Testis (tissue), 3 donors: ENCODE measurements around the gene FBLN2. TPM values are rescaled to one million over a fixed set of nuclear protein-coding genes. Genes with fewer than 3 reads are reported as not detected.

ENCODE experiments used
- DNase-seq: peaks from one replicate; pipeline ENCODE4 v3.0.0-alpha.2; 2019
- H3K27ac ChIP-seq, 2 donors: fragments of 200-600 bp; sonication (generic); one replicate each; pipeline ENCODE4 v1.5.1; 2019
- H3K27me3 ChIP-seq: fragments of 200-600 bp; sonication (generic); one replicate; pipeline ENCODE4 v1.5.1; 2019
- H3K36me3 ChIP-seq: fragments of 200-600 bp; sonication (generic); one replicate; pipeline ENCODE4 v1.5.1; 2017; ENCODE audit warnings: low read depth; ENCODE audit errors: missing control alignments
- H3K4me1 ChIP-seq: fragments of 200-600 bp; sonication (generic); one replicate; pipeline ENCODE4 v1.5.1; 2019
- H3K4me3 ChIP-seq, 2 donors: fragments of 200-600 bp; sonication (generic); one replicate each; pipeline ENCODE4 v1.5.1; 2017 to 2019
- H3K9me3 ChIP-seq: fragments of 200-600 bp; sonication (generic); one replicate; pipeline ENCODE4 v1.5.1; 2017
- CTCF ChIP-seq, 3 experiments: fragments of 450-650 bp in 2 of 3; fragments of 200-600 bp in 1 of 3; sonication (generic) in 1 of 3; IDR thresholded peaks; one replicate each; pipeline ENCODE4 v1.5.1; 2016 to 2019; ENCODE audit warnings: antibody characterized with exemption in 3 of 3, mild to moderate bottlenecking in 2 of 3, moderate library complexity in 1 of 3
- POLR2A ChIP-seq: fragments of 450-650 bp; IDR thresholded peaks from one replicate; pipeline ENCODE4 v1.6.1; 2017; ENCODE audit warnings: antibody characterized with exemption, mild to moderate bottlenecking, moderate library complexity
- WGBS, 2 donors: methylation state at CpG; one replicate each; pipeline ENCODE4 v1.1.5; 2018; 5-methylcytosine and 5-hydroxymethylcytosine counted together
- intact Hi-C: fragments of 100-400 bp; cut with DNase I; formaldehyde crosslinking; loops from one replicate; pipeline ENCODE4 v1.15.1; 2023; ENCODE audit warnings: low total_unique reads
- polyA plus RNA-seq: library from polyadenylated mRNA; stranded (reverse); fragments of 350-450 nt; fragmentation: Illumina TruSeq; extraction: RNeasy Lipid Tissue Mini Kit (QIAGEN cat#74804); gene quantifications from one replicate; pipeline ENCODE4 v1.2.3, GENCODE V29; 2014; ENCODE audit warnings: low read depth, low replicate concordance; ENCODE audit not compliant: insufficient read depth
- total RNA-seq, 2 donors: library from RNA; depleted of rRNA; stranded (reverse); fragments of >200 nt; gene quantifications; one replicate each; pipeline ENCODE4 v1.2.3, GENCODE V29; 2016

FBLN2 gene
- total and polyA plus RNA-seq, 3 donors from 2014 or later, result 172 to 334 (median 248) TPM

GRCh38 chr3:13569201-13569600, 20.3 kb downstream of the FBLN2 start:
- no peak for DNase-seq
- H3K27me3 ChIP-seq, result no peaks in the 10 kb centered on the region
- no peaks in the 10 kb centered on the region for H3K36me3 ChIP-seq
- no peak overlapping the region for H3K27ac ChIP-seq
- no peak overlapping the region for H3K4me3 ChIP-seq
- H3K9me3 ChIP-seq, result no peaks in the 10 kb centered on the region
- intact Hi-C loops, result no loop called here
- TF ChIP-seq POLR2A, result no peak
- TF ChIP-seq CTCF (IDR thresholded peaks at IDR 0.05), result no peak
- WGBS, 2 donors, result 79 to 82% methylated on average over 7 of the region's 7 CpGs
- peaks cover 39% of the 10 kb centered on the region for H3K4me1 ChIP-seq

GRCh38 chr3:13569641-13570390, 20.9 kb downstream of the FBLN2 start:
- Histone ChIP-seq H3K27me3 (no peaks in the 10 kb centered on the region), H3K27ac (no peak overlapping the region), H3K4me3 (no peak overlapping the region), H3K36me3 (no peaks in the 10 kb centered on the region), H3K9me3 (no peaks in the 10 kb centered on the region), H3K4me1 (peaks cover 40% of the 10 kb centered on the region)
- no peak for DNase-seq
- WGBS, 2 donors, result 74 to 89% methylated on average over 5 to 26 of the region's 26 CpGs
- intact Hi-C loops, result no loop called here
- TF ChIP-seq POLR2A (no peak), CTCF (IDR thresholded peaks at IDR 0.05) (no peak)

GRCh38 chr3:13570391-13571194, 21.7 kb downstream of the FBLN2 start:
- WGBS, 2 donors, result 92 to 94% methylated on average over 20 to 34 of the region's 46 CpGs
- intact Hi-C loops, result no loop called here
- Histone ChIP-seq H3K27me3 (no peaks in the 10 kb centered on the region), H3K27ac (no peak overlapping the region), H3K4me3 (no peak overlapping the region), H3K9me3 (no peaks in the 10 kb centered on the region), H3K36me3 (no peaks in the 10 kb centered on the region), H3K4me1 (peaks cover 37% of the 10 kb centered on the region)
- TF ChIP-seq POLR2A (no peak), CTCF (IDR thresholded peaks at IDR 0.05) (no peak)
- DNase-seq, result no peak

DNA sequence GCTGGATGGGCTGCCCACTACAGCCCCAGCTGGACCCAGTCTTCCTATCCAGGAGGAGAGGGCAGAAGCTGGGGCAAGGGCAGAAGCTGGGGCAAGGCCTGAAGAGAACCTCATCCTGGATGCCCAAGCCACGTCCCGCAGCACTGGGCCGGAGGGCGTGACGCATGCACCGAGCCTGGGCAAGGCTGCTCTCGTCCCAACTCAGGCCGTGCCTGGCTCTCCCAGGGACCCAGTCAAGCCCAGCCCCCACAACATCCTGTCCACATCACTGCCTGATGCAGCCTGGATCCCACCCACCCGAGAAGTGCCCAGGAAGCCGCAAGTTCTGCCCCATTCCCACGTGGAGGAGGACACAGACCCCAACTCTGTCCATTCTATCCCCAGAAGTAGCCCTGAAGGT, 22.3 kb downstream of the FBLN2 start:
- TF ChIP-seq CTCF (IDR thresholded peaks at IDR 0.05) (no peak), POLR2A (no peak)
- no peak for DNase-seq
- no peak overlapping the region for H3K27ac ChIP-seq
- WGBS, 2 donors, result 81 to 96% methylated on average over 3 to 11 of the region's 11 CpGs
- H3K36me3 ChIP-seq, result no peaks in the 10 kb centered on the region
- H3K9me3 ChIP-seq, result no peaks in the 10 kb centered on the region
- intact Hi-C loops, result no loop called here
- no peak overlapping the region for H3K4me3 ChIP-seq
- H3K27me3 ChIP-seq, result no peaks in the 10 kb centered on the region
- H3K4me1 ChIP-seq, result peaks cover 35% of the 10 kb centered on the region
